Stimulated activated CD4-positive, alpha-beta T cell treated with anti-CD3 and anti-CD28 coated beads, TNF-alpha, amount 100 ng/mL, for 1 hour (primary cell): Measurements from ENCODE around the gene SCYGR8.
"Not testable (repeated sequence)": the region's sequence is repeated elsewhere in the genome, so short reads cannot be mapped to it uniquely, and the experiment has no call there.

ENCODE experiments used
- DNase-seq, 3 donors: peaks; one replicate each; pipeline ENCODE4 v3.0.0-alpha.2; 2020; ENCODE audit warnings: low read depth in 3 of 3, low spot score in 1 of 3

SCYGR8 gene, protein sequence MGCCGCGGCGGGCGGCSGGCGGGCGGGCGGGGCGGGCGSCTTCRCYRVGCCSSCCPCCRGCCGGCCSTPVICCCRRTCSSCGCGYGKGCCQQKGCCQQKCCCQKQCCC

DNA sequence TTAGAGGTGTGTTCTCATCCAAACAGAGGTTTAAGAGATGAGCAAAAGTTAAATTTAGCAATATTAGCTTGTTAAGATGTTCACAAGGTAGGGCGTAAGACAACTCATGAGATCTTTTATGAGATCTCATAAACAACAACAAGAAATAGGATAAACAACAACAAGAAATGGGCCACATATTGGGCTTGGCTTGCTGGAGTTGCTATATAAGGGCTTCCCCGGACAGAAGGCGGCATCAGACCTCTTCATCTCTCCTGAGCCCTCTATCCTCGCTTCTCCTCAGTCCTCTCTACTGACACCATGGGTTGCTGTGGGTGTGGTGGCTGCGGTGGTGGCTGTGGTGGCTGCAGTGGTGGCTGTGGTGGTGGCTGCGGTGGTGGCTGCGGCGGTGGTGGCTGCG is at the start of gene SCYGR8:
SCYGR8 (plus strand) TSS at position 301 of the 400 bp plus-strand sequence; CDS start at position 301, 0 bp downstream.
- no peak for DNase-seq

DNA sequence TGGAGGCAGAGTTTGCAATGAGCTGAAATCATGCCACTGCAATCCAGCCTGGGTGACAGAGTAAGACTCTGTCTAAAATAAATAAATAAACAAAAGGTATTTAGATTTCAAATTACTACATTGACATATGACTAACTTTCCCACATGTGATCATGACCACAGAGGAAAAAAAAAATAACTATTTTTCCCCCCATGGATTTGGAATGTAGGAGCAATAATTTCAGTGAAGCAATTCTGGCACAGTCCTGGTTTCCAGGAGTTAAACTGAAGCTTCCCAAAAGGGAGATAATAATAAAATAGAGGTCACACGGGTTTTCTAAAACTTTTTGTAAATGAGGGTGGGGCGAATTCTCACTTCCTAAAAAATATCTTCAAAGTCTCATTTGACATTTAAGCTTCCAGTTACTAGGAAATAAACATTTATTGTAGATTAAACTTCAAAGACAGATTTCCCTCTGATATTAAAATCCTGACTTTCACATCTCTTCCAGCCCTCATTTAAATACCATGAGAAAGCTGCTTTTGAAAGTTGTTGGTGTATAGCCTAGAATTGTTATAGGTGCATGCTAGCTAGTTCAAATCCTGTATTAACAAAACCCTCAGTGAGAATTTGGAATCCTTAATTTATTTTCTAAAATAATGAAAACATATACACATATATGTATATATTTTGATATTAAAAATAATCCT is 48.6 kb upstream of the SCYGR8 start:
- DNase-seq, result no peak

DNA sequence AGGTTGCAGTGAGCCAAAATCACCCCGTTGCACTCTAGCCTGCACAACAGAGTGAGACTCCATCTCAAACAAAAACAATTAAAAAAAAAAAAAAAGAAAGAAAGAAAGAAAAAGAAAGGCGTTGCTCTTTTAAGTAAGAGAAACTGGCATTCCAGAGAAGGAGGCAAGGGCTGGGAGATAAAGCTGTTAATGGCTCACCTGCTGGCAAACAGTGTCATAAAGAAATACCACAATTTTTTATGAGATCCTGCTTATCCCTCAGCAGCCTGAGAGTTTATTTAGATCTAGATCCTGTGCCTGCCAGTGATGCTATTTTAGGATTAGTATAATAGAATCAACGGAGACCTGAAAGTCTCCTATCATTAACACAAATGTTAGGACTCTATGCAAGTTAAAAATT is 44.1 kb upstream of the SCYGR8 start:
- DNase-seq, result no peak

DNA sequence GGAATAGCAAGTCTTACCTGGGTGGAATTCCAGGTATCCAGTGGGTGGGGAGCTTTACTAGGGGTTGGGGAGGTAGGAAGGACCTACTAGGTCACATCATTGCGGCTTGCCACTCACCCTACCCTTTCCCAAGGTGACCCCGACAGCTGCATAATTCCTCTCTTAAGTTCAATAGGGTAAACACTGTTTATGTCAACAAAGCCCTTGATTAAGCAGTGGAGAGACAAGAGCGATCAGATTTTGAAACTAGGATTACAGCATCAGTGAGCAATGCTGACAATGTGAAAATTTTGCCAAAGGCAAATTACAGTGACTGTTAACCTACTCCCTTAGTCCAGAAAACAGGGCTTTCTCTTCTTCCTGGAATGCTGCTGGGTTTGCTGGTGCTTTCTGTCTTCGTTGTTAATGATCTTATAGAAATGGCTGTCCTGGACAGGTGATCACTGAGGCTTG is 42.4 kb upstream of the SCYGR8 start:
- no peak for DNase-seq

DNA sequence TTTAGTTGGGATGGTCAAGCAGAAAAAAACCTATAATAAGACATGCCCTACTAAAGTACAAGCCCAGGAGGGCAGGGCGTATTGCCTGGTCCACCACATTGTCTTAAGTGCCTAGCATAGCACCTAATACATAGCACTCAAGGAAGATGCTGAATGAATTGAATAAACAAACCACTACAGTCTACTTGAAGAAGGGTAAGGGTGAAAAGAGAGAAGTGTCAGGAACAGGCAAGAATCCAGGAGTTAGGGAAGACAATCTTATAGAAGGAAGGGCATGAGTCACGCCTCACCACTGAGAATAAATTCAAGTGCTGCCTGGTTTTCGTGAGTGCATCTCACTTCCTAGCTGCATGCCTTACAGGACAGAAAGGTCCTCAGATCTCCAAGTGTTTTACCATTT is 41.7 kb upstream of the SCYGR8 start:
- DNase-seq, result no peak

DNA sequence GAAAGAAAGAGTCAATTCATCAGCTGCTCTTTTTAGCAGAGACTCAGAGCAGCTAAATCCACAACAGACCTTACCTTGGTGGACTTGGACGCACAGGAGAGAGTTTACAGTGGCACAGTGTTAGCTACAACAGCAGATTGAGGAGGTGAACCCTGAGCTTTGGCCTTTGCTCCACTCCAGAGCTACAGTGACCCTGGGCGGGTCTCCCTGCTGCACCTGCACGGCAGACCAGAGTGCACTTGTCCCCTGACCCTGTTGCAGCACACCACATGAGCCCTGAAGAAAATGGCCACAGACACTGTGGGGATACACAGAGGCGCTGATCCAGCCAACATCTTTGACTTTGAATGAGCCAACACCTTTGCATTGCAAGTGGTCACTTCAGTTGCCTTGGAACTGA is 38.8 kb upstream of the SCYGR8 start:
- no peak for DNase-seq

DNA sequence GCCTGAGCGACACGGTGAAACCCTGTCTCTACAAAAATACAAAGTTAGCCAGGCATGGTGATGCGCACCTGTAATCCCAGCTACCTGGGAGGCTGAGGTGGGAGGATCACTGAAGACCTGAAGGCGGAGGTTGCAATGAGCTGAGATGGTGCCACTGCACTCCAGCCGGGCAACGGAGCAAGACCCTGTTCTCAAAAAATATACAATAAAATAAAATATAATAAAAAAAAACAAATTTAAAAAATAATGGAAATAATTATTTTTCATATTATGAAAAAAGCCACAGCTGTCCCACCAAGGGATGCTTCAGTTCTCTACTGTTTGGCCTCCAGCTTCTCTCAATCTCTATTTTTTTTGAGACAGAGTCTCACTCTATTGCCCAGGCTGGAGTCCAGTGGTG is 38.3 kb upstream of the SCYGR8 start:
- no peak for DNase-seq

DNA sequence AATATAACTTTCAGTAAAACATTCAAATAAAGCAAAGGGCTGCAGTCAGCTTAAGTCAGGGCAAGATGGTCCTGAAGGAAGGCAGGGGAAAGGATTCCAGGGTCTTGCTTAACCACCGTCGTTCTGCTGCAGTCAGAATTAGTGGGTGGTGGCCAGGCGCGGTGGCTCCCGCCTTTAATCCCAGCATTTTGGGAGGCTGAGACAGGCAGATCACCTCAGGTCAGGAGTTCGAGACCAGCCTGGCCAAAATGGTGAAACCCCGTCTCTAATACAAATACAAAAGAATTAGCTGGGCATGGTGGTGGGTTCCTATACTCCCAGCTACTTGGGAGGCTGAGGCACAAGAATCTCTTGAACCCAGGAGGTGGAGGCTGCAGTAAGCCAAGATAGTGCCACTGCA is 34.7 kb upstream of the SCYGR8 start:
- no peak for DNase-seq

DNA sequence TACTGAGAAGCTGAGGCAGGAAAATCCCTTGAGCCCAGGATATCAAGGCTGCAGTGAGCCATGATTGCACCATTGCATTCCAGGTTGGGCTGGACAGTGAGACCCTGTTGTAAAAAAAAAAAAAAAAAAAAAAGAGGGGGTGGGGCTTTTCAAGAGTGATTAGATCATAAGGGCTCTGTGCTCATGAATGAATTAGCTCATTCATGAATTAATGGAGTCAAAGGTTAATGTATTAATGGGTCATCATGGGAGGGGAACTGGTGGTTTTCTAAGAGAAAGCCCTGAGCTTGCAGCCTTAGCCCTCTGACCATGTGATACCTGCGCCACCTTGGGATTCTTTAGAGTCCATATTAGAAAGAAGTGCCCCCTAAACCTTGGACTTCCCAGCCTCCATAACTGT is 32.4 kb upstream of the SCYGR8 start:
- no peak for DNase-seq

DNA sequence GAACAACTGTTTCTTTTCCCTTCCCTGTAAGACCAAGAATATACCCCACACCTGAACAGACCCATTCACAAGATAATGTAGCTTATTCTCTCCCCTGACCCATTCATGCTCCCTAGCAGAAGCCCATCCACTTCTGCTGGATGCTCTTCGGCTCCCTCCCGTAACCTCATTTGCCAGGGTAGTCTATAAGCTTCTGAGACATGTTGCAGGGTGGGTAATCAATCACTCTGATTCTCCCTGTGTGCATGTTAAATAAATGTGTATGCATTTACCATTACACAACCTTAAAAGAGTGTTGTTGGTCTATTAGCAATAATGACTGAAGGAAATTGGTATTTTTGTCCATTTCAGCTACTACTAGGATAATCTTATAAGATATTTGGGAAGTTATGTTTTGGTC is 29.2 kb upstream of the SCYGR8 start:
- DNase-seq, result no peak

DNA sequence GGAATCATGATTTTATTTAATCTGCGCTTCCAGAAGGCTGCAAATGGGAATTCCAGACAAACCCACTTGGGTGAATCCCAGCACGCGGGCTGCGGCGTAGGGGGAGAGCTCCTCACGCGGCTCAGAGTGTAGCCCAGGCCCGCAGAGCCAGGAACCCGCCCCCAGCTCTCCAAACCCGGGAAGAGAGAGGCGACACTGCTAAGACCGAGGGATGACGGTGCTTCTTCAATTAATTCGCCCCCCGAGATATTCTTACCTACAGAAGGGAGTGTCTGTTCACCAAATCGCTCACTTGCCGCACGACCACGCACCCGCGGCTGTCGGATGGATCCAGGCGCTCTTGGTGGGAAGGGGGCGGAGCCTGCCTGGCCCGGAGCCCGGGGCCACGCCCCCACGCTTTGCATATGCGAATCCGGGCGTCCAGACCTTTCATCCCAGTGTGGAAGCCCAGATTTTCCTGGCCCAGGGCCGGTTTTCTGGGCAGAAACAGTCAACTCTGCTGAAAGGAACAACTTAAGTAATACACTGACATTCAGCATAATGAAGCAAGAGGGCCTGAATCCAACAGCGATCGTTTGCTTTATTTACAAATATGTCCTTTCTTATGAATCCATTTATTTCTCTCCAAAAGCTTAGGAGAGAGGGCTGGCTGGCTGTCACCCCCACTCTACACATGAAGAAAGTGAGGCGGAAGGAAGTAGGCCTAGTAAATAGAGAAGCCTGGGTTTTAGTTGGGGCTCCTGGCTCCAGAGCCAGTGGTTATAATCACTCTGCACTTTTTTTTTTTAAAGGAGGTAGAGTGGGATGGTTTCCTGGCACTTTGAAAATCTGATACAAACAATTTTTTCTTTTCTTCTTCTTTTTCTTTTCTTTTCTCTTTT is 27.8 kb upstream of the SCYGR8 start, which contains the start of gene SLC19A3:
SLC19A3 (minus strand) TSS at position 342 of the 881 bp plus-strand sequence. CDS start 15,710 bp downstream, outside the sequence.
- no peak for DNase-seq

DNA sequence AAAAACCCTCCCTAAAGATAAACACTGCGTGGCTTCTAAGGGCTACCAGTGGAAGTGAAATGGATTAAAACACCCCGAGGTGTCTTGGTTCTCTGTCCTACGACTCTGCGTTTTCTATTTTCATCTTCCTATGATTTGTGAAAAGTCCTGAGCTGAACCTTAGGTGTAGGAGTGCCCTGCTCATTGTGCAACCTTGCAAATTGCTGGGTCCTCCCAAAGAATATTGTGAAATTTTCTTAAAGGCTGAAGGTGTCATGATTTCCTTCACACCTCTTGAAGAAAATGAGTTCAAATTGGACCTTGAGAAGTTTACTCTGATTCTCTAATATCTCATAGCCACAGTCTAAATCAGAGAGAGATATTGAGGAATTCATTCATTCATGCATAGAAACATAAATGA is 26.1 kb upstream of the SCYGR8 start:
- no peak for DNase-seq

DNA sequence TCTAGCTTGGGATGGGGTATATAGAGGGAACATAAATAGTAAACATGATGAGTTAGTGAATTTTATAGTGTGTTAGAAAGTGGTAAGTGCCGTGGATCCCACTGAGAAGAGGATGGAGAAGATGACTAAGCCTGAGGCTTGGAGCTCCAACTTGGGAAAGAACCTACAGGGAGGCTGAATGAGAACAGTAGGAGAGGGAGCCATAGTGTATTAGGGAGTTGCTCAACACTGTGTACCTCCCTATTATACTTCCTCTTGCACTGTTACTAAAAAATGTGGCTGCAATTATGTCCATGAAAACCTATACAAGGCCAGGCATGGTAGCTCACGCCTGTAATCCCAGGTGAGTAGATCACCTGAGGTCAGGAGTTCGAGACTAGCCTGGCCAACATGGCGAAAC is 25.0 kb upstream of the SCYGR8 start:
- DNase-seq, result no peak

DNA sequence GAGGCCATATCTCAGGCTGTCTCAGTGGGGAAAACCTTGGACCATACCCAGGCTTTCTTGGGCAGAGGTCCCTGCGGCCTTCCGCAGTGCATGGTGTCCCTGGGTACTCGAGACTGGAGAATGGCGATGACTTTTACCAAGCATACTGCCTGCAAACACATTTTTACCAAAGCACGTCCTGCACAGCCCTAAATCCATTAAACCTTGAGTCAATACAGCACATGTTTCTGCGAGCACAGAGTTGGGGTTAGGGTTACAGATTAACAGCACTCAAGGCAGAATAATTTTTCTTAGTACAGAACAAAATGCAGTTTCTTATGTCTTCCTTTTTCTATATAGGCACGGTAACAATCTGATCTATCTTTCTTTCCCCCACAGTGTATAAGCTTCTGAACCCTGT is 22.9 kb upstream of the SCYGR8 start:
- not testable (repeated sequence) for DNase-seq

DNA sequence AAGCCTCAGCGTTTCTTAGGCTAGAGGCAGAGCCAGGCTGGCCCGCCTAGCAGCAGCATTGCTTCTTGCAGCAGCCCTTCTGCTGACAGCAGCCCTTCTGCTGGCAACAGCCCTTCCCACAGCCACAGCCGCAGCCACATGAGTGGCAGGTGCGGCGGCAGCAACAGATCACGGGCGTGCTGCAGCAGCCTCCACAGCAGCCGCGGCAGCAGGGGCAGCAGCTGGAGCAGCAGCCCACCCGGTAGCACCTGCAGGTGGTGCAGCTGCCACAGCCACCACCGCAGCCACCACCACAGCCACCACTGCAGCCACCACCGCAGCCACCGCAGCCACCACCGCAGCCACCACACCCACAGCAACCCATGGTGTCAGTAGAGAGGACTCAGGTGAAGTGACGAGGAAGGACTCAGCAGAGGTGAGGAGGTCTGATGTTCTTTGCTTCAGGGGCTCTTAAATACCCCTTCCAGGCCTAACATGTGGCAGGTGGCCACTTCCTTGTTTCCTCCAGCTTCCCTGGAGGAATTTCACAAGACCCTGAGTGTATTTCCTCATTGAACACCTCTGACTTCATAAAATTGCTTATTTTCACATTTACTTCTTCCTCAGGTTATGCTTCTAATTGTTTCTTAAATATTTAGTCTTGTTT is 21.2 kb upstream of the SCYGR8 start, which contains the start of gene SCYGR6:
SCYGR6 (minus strand) TSS at position 364 of the 646 bp plus-strand sequence; CDS start at position 364, 0 bp downstream.
- DNase-seq, result no peak

DNA sequence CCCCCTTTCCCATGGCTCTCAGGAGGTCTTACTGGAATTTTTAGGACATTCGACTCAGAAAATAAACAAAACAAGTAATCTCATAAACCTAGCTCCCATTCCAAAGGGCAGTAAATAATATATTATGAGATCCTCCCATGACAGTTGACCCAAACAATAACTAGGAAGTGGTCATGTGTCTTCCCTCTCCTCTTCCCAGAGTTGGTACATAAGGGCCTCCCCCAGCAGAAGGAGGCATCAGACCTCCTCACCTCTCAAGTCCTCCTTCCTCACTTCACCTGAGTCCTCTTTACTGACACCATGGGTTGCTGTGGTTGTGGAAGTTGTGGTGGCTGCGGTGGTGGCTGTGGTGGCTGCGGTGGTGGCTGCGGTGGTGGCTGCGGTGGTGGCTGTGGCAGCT is 17.7 kb upstream of the SCYGR8 start, which contains the start of gene SCYGR7:
SCYGR7 (plus strand) TSS at position 301 of the 400 bp plus-strand sequence; CDS start at position 301, 0 bp downstream.
- no peak for DNase-seq

DNA sequence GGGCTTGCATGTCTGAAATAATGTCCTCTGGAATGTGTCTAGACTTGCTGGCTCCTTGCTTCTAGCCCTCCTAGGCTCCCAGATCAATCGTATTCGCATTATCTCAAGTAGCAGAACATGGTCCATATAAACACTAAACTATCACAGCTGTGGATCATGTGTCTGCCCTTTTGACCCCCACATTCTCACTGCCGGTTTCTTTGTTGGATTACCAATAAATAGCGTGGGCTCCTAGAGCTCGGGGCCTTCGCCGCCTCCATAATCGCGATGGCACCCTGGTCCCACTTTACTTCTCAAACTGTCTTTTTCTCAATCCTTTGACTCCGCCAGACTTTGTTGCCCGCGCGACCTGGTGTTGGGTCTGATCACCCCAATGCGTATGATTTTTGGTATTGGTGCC is 6.3 kb upstream of the SCYGR8 start:
- no peak for DNase-seq

DNA sequence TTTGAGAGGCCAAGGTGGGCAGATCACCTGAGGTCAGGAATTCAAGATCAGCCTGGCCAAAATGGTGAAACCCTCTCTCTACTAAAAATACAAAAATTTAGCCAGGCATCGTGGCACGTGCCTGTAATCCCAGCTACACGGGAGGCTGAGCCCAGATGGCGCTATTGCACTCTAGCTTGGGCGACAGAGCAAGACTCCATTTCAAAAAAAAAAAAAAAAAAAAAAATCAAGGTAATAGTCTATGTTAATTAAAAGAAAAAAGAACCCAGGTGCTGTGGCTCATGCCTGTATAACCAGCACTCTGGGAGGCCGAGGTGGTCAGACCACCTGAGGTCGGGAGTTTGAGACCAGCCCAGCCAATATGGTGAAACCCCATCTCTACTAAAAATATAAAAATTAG is 5.0 kb upstream of the SCYGR8 start:
- DNase-seq, result not testable (repeated sequence)

DNA sequence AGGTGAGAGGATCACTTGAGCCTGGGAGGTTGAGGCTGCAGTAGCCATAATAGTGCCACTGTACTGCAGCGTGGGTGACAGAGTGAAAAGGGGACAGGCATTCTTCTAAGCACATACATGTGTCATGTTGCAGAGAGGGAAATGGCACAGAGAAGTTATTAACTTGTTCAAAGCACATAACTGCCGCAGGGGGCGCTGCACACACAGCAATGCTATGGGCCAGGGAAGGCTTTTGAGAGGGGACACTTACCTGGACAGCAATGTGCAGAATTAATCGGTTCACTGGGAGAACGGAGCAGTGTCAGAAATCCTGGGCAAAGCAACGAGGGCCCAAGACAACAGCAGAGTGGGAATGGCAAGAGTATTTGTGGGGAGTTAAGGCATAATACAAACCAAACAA is 2.4 kb downstream of the SCYGR8 start:
- DNase-seq, result no peak

DNA sequence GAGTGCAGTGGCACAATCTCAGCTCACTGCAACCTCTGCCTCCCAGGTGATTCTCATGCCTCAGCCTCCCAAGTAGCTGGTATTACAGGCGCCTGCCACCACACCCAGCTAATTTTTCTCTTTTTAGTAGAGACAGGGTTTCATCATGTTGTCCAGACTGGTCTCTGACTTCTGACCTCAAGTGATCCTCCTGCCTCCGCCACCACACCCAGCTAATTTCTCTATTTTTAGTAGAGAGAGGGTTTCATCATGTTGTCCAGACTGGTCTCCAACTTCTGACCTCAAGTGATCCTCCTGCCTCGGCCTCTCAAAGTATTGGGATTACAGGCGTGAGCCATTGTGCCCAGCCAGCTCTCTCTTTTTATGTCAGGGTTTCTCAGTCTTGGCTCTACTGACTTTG is 10.6 kb downstream of the SCYGR8 start:
- DNase-seq, result not testable (repeated sequence)

DNA sequence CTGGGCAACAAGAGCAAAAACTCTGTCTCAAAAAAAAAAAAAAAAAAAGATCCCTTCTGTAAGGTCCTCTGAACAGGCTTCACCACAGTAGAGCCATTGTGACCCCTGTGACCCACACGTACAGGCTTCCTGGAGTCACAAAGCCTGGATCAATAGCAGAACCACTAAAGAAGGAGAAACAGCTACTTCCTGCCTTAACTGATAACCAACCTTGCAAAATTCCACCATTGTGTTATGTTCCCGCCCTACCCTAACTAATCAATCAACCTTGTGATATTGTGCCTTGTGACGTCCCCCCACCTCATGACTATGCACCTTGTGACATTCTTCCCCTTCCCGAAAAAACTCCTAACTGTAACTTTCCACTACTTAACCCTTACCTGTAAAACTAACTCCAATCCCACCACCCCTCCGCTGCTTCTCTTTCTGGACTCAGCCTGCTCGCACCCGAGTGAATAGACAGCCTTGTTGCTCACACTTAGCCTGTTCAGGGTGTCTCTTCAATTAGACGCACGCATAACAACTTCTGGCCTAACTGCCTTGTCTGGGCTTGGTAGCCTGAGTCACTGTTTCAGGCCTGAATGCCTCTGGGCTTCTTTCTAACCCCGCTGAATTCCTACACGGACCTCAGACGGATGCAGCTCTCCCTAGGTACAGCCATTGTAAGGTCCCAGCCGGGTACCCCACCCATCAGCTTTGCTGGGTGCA is 13.9 kb downstream of the SCYGR8 start:
- DNase-seq, result no peak
